GM18519 (cell line): ENCODE measurements around the gene VENTX.

Experiments
- ATAC-seq: cut with Tn5 transposase; IDR thresholded peaks from one replicate; pipeline ENCODE4 v1.9.1; 2021; ENCODE audit warnings: mild to moderate bottlenecking, moderate library complexity; ENCODE audit not compliant: unreplicated experiment, low FRiP score

Gene VENTX

DNA sequence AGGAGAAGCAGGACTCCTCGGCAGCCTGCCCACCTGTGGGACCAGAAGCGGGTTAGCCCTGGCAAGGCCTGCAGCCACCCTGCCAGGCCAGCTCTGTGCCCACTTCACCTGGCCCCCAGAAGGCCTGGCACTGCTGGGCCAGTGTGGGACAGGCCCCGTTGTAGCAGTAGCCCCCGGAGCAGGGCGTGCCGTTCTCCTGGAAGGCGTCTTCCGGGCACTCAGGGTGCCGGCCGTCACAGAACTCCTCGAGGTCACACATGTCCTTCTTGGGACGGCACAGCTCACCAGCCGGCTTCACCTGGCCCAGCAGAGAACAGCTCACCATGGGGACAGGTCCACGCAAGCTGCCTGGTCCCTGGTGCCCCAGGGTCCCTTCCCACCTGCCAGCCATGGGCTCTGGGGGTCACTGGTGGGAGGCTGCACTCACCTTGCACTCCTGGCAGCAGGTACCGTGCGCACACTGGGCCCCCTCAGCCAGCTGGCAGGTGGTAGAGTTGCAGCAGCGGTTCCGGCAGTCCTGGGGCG is 33.2 kb downstream of the VENTX start:
- no peak for ATAC-seq

DNA sequence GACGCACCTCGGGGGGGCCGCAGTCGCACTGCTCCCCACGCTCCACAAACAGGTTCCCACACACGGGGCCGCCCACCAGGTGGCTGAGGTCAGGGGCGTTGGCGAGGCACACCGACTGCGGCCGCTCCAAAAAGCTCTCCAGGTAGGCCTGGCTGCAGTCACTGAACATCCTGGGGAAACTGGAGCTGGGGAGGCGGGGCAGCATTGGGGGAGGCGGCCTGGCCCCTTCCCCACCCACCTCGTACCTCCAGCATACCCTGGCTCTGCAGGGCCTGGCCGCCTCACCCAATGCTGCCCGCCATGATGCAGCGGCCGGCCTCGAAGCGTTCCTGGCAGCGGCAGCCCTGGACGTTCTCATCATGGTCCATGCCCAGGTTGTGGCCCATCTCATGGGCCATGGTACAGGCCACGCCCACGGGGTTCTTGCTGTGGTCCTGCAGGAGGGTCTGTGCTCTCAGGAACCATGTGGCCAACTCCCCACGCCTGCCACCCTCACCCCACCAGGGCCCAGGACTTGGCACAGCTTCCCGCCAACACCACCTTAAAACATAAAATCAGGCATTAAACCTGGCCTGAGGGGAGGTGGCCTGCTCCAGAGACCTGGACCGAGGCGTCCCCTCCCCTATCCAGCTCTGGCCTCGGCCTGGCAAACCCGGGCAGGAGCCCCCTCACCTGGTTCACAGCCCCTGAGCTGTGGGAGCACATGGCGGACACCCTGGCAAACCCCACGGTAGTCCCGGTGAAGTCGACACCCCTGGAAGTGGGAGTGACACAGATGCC is 34.1 kb downstream of the VENTX start:
- no peak for ATAC-seq

DNA sequence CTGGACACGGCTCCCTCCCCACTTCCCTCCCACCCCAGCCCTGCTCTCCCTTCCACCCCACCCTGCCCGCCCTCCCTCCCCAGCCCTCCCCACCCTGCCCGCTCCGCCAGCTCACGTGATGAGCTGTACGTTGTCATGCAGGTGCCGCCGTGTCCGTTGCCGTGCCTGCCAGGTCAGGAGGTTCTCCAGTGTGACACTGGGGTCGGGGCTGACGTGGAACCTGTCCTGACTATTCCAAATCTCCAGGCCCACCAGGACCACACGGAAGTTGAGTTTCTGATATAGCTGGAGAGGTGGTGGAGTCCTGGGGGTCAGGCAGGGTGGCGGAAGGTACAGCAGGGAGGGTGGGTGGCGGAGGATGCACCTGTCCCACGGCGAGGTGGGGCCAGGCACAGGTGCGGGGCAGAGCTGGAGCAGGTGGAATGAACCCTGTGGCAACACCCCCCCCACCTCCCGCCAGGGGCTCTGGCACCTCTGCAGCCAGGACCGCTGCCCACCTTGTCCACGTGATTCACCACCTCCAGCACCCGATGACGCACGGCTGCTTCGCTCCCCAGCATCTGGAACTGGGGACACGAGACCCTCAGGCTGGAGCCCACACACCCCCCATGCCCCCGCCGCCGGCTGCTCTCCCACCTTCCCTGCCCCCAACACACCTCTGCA is 34.8 kb downstream of the VENTX start:
- ATAC-seq: no peak

DNA sequence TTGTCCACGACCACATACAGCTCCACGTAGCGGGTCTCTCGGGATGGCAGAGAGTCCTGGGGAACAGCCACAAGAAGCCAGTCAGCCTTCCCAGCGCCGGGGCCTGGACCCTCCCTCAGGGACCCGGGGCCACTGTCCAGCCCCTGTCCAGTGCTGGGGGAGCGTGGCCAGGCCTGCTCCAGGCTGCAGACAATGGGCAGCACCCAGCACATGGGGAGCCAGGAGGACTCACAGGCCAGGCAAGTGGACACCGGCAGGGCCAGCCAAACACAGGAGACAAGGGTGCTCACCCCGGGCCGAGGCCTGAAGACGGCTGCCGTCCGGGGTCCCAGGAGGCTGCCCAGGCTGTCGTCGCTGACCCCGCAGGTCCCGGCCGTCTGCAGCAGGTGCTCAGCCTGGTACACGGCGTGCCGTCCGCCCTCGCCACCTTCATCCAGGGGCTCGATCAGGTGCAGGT is 35.3 kb downstream of the VENTX start:
- ATAC-seq: no peak

DNA sequence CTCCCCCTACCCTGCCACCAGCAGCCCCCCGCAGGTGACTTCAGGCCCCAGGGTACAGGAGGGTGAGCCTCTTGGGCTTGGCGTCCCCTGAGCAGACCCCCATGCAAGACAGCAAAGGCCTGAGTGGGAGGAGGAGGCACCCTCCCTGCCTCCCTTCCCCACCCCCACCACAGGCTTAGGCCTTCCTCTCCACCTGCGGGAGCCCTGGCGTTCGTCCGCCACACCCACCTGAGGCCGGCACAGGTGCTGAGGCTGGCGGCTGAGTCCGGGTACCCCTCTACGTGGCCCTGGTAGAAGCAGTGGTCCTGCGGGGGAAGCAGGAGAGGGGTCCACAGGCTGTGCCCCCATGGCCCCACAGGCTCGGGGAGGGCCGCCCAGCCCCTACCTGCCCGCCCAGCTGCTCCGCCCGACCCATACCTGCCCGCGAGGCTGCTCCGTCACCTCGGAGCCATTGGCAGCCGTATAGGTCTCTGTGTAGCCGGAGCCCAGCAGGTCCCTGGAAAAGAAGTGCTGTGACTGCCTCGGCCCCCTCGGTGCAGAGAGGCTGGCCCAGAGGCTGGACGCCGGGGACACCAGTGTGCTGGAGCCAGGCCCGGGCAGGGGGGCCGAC is 36.0 kb downstream of the VENTX start:
- ATAC-seq: no peak

DNA sequence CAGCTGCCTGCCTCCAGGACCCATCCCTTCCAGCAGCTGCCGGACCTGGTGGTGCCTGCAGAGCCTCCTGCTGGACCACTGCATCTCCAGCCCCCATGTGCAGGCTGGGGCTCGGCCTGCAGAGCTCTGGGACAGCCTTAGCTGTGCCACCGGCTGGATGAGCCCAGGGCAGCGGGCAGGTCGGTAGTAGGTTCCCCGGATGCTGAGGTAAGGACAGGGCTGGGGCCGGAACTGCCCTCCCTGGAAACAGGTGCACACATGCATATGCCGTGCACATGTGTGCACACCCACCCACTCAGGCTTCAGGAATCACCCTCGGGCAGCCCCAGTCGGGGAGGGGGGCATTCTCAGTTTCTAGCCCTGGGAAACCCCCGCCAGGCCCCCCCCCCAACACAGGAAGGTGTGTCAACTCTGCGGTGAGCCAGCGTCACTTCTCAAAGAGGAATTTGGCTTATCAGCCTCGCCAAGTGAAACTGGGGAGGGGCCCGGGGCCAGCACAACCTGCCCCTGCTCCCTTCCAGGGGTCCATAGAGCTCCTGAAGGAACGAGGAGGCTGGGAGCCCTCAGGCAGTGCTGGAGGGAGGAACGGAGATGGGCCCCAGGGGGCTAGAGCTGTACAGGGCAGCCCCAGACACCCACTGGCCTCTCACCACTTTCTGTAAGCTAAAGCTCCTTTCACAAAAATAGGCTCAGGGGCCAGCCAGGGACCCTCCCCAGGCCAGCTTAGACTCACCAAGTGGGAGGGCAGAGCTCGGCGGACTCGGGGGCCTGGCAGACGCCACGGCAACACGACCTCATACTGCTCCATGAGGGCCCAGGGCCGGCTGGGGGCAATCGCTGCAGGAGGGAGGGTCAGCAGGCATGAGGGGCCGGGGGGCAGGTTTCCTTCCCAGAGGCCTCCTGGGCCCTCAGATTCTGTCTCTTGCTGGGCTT is 37.4 kb downstream of the VENTX start:
- peak; percentile 37 for ATAC-seq

DNA sequence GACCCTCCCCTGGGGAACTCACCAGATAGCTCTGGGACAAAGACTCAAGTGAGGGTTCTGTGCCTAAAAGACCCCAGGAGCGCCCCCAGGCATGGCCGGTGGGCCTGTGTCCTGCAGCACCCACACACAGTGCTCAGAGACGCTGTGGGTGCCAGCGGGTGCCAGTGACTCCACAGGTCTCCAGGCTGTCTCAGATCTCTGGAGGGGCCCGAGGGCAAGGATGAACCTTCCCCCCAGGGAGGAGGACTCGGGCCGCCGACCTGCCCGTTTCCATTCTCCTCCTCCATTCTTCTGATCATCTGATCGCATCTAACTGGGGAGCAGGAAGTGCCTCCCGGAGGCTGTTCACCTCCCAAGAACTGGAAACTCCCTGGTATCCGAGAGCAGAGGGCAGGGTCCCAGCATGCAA is 38.0 kb downstream of the VENTX start:
- ATAC-seq: no peak

DNA sequence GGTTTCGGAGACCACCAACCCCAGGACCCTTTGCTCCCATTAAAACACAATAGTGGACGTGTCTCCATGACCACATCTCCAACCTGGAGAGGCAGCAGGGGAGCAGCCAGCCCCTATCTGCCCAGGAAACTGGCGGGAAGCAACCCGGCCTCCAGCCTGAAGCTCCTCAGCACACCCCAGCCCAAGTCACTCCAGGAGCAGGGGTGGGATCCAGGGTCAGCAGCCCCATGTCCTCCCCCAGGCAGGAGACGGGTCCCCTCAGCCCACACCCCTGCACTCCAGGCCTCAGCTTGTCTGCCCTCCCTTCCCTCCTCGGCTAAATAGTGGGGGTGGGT is 38.4 kb downstream of the VENTX start:
- no peak for ATAC-seq

DNA sequence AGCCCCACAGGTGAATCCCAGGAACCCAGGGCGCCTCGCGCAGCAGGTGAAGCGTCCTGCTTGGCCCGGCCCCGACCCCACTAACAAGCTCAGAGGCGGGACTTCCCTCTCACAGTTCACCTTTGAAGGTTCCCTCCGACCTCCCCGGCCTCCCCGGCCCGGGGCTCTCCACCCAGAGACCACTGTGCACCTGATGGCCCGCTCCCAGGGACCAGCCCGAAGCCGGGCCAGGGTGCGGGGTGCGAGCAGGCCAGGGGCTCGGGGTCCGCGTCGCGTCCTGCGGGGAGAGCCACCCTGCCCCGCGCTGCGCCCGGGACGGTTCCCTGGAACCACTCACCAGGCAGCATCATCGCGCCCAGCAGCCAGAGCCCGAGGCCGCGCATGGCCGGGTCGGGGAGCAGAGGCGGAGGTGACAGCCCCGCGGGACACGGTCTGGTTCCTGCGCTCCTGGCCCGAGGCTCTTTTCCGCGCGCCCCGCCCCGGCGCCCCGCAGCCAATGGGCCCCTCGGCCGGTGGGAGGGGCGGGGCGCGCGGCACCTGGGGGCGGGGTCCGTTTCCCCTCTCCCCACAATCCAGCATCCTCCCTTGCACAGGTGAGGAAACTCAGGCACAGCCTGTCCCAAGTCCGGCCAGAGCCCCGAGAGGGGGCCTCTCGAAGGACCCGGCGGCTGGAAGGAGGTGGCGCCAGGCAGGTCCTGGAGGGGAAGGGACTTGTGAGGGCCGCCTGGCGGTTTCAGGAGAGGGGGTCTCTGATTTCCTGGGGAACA is 39.0 kb downstream of the VENTX start, which contains the start of gene ADAM8:
ADAM8 (minus strand) TSS at position 434 of the 767 bp plus-strand sequence; CDS start at position 383, 51 bp downstream.
- ATAC-seq: peak; percentile 34

DNA sequence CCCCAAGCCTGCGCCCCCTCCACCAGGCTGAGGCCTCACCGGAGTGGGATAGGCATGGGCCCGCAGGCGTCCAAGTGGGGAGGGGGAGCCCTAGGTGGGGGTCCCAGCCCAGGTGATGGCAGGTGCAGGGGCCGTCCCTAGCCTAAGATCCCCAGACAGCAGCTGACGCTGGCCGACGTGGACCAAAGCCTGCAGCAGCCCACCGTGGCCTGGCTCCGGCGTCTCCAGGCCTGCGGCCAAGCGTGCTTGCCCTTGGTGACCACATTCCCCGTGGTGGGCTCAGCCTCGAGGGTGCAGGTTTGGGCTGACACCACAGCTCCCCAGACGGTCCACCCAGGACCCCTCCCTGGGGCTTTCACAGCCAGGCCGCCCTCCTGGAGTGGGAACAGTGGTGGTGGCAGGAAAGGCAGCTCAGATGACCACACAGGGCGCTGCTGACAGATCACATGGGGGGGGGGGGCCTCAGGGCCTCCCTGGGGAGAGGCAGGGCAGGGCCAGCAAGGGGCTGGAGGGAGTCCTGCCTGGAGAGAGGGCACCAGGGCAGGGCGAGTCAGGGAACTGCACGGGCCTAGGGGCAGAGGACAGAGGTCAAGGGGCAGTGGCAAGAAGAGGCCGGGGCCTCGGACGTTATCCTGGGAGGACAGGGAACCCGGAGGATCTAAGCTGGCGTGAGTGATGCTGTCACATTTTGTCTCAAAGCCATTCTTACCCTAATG is 39.8 kb downstream of the VENTX start:
- ATAC-seq: no peak

DNA sequence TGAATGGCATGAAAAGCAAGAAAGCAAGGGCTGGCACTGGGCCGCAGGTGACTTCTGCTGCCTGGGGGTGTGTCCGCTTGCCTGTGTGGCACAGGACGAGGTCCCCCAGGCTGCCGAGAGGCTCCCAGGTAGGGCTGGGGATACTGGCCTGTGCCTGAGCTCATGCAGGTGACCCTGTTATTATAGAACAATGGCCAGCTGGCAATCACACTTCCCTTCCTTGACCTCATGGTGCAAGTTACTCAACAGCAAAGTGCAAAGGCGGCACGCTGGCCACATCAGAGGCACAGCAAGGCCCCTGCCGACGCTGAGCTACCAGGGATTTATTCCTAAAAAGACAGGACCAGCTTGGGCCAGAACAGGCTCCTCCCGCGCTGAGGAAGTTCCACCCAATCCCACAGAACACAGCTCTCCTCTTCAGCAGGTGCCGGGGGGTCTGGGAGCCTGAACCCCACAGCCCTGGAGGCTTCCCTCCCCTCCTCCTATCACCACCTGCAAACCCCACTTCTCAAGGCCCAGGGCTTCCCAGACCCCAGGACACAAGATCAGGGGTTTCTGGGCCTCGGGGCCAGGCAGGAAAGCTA is 40.4 kb downstream of the VENTX start:
- ATAC-seq: no peak

DNA sequence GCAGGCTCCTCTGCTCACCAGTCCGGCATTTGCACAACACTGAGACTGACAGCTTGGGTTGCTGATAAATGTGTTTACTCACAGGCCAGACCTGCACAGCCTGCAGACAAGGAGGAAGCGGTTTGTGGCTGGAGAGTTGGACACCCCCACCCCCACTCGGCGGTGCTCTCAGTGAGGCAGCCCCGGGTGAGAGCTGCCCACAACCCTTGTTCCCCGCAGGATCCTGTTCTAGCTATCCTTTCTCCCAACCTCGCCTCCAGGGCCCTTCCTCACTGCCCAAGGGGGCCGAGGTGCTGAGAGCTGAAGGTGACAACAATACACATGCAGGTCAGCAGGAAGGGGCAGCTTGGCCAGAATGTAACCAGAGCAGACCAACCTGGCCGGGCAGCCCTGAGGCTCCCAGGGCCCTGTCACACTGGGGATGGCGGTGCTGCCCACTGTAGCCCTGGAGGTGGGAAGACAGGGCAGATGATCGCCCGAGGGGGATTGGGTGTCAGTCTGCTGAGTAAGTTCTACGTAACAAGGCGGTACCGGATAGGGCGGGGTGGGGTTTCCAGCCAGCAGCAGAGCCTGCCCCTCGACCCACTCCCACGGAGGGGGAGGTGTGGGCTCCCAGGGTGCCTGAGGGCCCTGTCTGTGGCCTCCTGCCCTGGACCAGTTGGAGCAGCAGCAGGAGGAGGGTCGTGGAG is 41.1 kb downstream of the VENTX start:
- ATAC-seq: no peak

DNA sequence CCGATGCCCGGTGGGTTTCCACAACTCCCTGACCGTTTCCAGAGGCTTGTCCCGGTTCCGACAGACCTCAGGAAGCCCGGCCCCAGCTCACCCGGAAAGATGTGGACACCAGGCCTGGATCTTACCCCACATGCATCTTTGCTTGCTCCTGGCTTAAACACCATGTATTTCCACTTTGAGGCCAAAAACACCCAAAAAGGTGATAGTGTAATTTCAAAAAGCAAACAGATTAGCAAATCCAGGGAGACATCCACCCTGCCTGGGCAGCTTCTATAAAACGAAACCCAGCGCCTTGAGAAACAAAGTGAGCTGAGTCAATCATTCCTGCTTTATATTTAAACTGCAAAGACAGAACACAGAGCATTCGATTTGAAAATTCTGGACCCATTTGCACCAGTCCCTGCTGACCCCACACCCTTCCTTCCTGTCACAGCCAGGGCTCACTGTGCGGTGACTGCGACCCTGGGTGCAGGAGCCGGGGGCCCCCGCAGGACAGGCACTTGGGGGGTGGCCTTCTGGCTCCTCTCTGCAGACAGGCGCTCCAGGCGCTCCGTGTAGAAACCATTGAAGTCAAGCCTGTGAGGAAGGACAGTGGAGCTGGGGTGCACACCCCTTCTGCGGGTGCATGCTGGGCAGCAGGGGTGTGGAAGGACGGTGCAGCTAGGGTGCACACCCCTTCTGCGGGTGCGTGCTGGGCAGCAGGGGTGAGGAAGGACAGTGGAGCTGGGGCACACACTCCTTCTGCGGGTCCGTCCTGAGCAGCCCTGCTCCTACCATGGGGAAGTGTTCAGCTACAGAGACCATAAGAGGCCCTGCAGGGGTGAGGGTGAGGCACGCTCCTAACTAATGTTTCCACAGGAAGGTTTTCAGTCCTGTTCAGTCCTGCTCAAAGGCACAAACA is 41.9 kb downstream of the VENTX start:
- ATAC-seq: no peak

DNA sequence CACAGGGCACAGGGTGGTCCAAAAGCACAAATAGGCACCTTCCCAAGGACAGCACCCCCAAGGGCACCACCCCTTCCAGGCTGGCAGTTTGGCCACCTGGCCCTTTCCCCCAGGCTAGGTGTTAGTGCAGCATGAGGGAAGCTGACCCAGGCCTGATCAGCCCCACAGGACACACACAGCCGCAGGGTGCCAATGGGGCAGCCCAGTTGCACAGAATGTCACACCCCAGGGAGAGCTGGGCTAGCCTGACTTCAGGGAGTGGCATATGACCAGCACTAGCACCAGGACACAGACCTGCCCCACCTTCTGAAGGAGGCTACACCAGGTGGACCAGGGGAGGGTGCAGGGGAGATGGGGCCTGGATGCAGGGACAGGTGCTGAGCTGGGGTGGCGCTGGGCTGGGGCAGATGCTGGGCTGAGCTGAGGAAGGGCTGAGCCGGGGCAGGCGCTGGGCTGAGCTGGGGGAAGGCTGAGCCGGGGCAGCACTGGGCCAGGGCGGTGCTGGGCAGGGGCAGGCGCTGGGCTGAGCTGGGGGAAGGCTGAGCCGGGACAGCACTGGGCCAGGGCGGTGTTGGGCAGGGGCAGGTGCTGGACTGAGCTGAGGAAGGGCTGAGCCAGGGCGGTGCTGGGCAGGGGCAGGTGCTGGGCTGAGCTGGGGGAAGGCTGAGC is 42.9 kb downstream of the VENTX start:
- no peak for ATAC-seq

DNA sequence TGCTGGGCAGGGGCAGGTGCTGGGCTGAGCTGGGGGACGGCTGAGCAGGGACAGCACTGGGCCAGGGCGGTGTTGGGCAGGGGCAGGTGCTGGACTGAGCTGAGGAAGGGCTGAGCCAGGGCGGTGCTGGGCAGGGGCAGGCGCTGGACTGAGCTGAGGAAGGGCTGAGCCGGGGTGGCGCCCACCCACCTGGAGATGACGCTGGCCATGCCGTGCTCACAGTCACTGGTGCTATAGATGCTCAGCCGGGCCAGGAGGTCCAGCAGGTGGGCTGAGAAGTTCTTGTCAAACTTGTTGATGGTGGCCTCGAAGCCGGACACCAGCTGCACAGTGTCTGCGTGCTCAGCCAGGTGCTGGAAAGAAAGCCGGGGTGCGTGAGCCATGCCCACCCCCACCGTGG is 43.4 kb downstream of the VENTX start:
- ATAC-seq: no peak

DNA sequence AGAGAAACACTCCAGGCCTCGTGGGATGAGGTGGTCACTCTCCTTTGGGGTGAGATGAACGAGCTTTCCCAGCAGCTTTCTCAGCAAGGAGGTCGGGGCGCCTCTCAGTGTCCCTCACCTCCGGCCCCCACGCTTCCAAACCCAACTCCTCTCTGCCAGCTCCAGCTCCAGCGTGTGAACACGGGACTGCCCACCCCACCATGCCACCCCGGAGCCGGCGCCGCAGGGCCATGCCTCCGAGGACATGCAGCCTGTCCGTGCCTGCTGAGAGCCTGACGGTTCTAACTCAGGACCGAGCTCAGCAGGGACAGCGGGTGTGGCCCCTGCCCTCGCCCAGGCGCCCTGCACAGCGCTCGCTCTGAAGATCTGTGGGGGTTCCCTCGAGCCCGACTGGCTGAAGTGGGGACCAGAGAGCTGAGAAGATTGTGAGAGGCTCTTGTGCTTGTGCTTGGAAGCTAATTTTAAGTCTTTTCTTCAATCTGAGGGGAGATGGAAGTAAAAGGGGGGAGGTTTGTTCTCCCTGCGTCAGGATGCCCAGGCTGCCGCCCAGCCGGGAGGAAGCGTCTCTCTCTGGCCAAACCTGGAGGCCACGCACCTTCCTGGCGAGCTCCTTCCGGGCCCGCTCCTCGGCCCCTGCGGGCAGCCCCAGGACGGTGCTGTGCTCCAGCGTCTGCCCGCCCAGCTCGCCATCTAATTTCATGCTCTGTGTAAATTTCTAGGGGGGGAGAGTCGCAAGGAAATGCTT is 44.1 kb downstream of the VENTX start:
- no peak for ATAC-seq
